Right atrium auricular region (tissue), 2 donors: ENCODE measurements around the gene MMP23B. TPM values are rescaled to one million over a fixed set of nuclear protein-coding genes. Genes with fewer than 3 reads are reported as not detected.
"Not testable (repeated sequence)": the region's sequence is repeated elsewhere in the genome, so short reads cannot be mapped to it uniquely, and the experiment has no call there.

Experiments used
- DNase-seq: peaks from one replicate; pipeline ENCODE4 v3.0.0-alpha.2; 2019; ENCODE audit warnings: low spot score
- H3K27ac ChIP-seq, 2 donors: fragments of 200-600 bp; sonication (generic); 1 replicate in 1 of 2; 2 replicates in 1 of 2; pipeline ENCODE4 v1.5.1; 2016 to 2019
- H3K27me3 ChIP-seq, 2 donors: fragments of 200-600 bp; sonication (generic); one replicate each; pipeline versions ENCODE4 v1.5.1 to v1.6.0; 2017 to 2019
- H3K36me3 ChIP-seq: fragments of 200-600 bp; sonication (generic); one replicate; pipeline ENCODE4 v1.5.1; 2016
- H3K4me1 ChIP-seq, 2 donors: fragments of 200-600 bp; sonication (generic); one replicate each; pipeline versions ENCODE4 v1.5.1 to v1.6.0; 2017 to 2019
- H3K4me3 ChIP-seq, 2 donors: fragments of 200-600 bp; sonication (generic); 1 replicate in 1 of 2; 2 replicates in 1 of 2; pipeline ENCODE4 v1.5.1; 2017 to 2019; ENCODE audit warnings: mild to moderate bottlenecking in 1 of 2, moderate library complexity in 1 of 2
- H3K9me3 ChIP-seq, 2 donors: fragments of 200-600 bp; sonication (generic); one replicate each; pipeline ENCODE4 v1.5.1; 2019
- total RNA-seq, 2 donors: library from RNA; depleted of rRNA; stranded (reverse); fragments of >200 nt; gene quantifications; one replicate each; pipeline ENCODE4 v1.1.0, GENCODE V29; 2016
- TF ChIP-seq, protein P1 (sequence below), 2 donors: fragments of 200-600 bp; sonication (generic); IDR thresholded peaks; one replicate each; pipeline ENCODE4 v1.5.1; 2019; ENCODE audit warnings: antibody characterized with exemption in 2 of 2

MMP23B gene
- total RNA-seq, 2 donors from 2014 or later: 17.5 to 26.9 TPM

DNA sequence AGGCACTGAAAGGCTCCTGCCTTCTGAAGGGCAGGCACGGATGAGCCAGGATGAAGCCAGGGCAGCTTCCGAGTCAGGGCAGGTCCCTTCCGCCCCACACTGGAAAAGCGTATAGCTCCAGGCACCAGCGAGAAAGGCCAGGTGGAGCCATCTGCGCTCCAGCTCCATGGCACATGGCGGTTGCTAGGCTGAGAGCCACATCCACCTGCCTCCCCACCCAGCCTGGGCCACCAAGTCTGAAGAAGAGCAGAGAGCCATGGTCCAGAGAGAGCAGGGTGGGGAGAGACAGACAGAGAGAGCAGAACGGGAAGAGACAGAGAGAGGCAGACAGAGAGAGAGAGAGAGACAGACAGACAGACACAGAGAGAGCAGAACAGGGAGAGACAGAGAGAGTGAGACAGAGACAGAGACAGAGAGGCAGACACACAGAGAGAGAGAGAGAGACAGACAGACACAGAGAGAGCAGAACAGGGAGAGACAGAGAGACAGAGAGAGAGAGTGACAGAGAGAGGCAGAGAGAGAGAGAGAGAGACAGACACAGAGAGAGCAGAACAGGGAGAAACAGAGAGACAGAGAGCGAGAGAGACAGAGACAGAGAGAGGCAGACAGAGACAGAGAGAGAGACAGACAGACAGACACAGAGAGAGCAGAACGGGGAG, 37.2 kb upstream of the MMP23B start:
- no peaks in the 10 kb centered on the region for H3K27me3 ChIP-seq
- DNase-seq: no peak
- TF ChIP-seq, protein P1, sequence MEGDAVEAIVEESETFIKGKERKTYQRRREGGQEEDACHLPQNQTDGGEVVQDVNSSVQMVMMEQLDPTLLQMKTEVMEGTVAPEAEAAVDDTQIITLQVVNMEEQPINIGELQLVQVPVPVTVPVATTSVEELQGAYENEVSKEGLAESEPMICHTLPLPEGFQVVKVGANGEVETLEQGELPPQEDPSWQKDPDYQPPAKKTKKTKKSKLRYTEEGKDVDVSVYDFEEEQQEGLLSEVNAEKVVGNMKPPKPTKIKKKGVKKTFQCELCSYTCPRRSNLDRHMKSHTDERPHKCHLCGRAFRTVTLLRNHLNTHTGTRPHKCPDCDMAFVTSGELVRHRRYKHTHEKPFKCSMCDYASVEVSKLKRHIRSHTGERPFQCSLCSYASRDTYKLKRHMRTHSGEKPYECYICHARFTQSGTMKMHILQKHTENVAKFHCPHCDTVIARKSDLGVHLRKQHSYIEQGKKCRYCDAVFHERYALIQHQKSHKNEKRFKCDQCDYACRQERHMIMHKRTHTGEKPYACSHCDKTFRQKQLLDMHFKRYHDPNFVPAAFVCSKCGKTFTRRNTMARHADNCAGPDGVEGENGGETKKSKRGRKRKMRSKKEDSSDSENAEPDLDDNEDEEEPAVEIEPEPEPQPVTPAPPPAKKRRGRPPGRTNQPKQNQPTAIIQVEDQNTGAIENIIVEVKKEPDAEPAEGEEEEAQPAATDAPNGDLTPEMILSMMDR (IDR thresholded peaks at IDR 0.05): no peak
- no peak overlapping the region for H3K4me3 ChIP-seq
- H3K4me1 ChIP-seq: peaks cover 0 to 15% of the 10 kb centered on the region in 2 donors
- H3K36me3 ChIP-seq: no peaks in the 10 kb centered on the region
- H3K27ac ChIP-seq: no peak overlapping the region
- H3K9me3 ChIP-seq: no peaks in the 10 kb centered on the region

DNA sequence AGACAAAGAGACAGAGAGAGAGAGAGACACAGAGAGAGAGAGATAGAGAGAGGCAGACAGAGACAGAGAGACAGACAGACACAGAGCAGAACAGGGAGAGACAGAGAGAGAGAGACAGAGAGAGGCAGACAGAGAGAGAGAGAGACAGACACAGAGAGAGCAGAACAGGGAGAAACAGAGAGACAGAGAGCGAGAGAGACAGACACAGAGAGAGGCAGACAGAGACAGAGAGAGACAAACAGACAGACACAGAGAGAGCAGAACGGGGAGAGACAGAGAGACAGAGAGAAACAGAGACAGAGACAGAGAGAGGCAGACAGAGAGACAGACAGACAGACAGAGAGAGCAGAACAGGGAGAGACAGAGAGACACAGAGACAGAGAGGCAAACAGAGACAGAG, 36.6 kb upstream of the MMP23B start:
- DNase-seq, H3K27ac ChIP-seq, H3K27me3 ChIP-seq, H3K36me3 ChIP-seq, H3K4me3 ChIP-seq, H3K9me3 ChIP-seq: not testable (repeated sequence)
- H3K4me1 ChIP-seq: peaks cover 0 to 18% of the 10 kb centered on the region in 2 donors

DNA sequence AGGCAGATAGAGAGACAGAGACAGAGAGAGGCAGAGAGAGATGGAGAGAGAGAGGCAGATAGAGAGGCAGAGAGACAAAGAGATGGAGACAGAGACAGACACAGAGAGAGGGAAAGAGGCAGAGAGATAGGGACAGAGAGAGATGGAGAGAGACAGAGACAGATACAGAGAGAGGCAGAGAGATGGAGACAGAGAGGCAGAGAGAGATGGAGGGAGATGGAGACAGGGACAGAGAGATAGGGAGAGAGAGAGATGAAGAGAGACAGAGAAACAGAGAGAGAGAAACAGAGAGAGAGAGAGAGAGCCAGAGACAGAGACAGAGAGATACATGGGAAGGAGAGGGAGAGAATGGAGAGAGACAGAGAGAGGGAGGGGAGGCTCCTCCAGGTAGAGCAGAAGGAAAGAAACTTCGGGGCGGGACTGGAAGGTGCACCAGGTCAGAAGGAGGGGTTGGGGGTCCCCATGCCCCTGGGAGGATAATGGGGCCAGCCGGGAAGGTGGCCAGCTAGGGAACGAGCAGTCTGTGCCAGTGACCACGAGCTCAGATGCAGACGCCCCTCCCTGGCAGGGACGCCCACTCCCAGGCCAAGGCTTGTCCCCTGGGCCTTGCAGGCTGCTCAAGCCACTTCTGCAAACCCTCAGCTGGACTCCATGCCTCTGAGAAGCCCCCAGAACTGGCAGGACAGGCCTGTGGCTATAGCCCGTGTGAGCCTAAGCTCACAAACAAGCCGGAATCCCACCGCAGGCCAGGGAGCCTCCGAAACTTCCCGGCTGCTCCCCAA, 35.3 kb upstream of the MMP23B start:
- Histone ChIP-seq H3K4me3 (no peak overlapping the region), H3K27ac (no peak overlapping the region), H3K27me3 (no peaks in the 10 kb centered on the region), H3K4me1 (peaks cover 0 to 22% of the 10 kb centered on the region in 2 donors), H3K36me3 (no peaks in the 10 kb centered on the region), H3K9me3 (no peaks in the 10 kb centered on the region)
- DNase-seq: no peak
- TF ChIP-seq, protein P1 (IDR thresholded peaks at IDR 0.05): no peak

DNA sequence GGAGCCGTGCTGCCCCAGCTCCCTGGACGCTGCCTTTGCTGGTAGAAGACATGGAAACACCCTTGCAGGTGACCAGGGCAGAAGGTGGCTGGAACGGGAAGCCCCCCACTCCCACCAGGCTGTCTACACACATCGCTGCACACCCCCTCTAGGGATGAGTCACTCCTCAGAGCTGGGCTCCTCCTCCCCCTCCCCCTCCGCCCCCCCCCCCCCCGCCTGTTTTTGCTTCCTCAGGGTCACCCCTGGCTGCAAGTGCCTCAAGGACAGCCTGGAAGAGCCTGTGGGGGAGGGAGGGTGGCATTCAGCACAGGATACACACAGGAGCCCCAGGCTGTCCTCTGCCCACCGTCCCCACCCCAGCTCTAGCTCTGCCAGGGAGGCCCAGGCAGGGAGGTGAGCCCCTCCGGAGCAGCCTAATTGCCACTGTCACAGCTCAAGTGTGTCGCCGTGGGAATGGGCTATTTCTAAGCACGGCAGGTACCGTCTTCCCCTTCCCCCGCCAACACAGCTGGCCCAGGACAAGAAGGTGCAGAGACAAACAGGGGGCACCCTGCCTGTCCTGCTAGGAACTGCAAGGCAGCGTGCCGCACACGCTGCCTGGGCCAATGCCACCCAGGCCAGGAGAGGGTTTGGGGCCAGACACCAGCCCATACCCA, 34.6 kb upstream of the MMP23B start:
- Histone ChIP-seq H3K36me3 (no peaks in the 10 kb centered on the region), H3K4me1 (peaks cover 0 to 22% of the 10 kb centered on the region in 2 donors), H3K27me3 (no peaks in the 10 kb centered on the region), H3K4me3 (no peak overlapping the region), H3K9me3 (no peaks in the 10 kb centered on the region), H3K27ac (no peak overlapping the region)
- TF ChIP-seq, protein P1 (IDR thresholded peaks at IDR 0.05): peak; percentile 12 to 39
- DNase-seq: no peak

DNA sequence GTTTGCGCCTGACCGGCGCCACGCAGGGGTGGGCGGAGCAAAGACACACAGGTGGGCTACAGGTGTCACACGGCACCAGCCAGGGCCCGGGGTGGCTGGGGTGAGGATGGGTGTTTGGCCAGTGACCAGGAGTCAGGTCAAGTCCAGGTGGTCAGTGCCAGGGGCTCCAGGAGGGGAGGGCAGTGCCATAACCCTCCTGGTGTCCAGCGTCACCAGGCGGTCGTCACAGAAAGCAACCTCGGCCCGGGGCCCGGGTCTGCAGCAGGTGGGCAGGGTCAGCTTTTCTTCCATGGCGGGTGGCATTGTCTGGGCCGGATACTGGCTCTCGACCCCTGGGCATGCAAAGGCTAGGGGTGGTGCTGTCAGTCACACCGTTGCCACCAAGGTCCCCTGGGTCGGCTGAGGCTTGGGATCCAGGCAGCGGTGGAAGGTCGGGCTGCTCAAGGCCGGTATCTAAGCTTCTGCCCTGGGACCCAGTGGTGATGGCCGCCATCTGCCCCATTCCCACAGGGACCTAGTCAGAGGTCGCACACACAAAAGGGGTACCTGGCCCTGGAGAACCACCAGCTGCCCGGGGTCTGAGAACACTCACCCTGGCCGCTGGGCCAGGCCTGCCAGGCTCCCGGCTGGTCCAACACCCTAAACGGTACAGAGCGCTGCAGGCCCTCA, 33.8 kb upstream of the MMP23B start:
- TF ChIP-seq, protein P1 (IDR thresholded peaks at IDR 0.05): peak in 1 of 2 donors; percentile 1
- Histone ChIP-seq H3K27me3 (no peaks in the 10 kb centered on the region), H3K9me3 (no peaks in the 10 kb centered on the region), H3K4me1 (peaks cover 0 to 22% of the 10 kb centered on the region in 2 donors), H3K36me3 (no peaks in the 10 kb centered on the region), H3K4me3 (no peak overlapping the region), H3K27ac (no peak overlapping the region)
- no peak for DNase-seq

DNA sequence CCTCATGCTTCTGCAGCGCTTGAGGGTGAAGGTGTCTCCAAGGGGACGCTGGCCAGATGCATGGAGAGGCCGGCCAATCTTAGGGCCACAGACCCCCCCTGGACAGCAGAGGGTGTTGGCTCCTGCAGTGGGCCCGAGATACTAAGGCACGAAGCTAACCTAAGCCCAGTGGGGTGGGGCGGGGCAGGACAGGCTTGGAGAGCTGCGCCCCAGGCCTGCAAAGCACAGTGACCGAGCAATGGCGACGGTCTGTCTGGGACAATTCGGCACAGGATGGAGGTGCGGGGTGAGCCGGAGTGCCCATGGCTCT, 33.3 kb upstream of the MMP23B start:
- Histone ChIP-seq H3K4me1 (peaks cover 0 to 22% of the 10 kb centered on the region in 2 donors), H3K27me3 (no peaks in the 10 kb centered on the region), H3K36me3 (no peaks in the 10 kb centered on the region), H3K9me3 (no peaks in the 10 kb centered on the region), H3K4me3 (no peak overlapping the region), H3K27ac (no peak overlapping the region)
- no peak for DNase-seq
- TF ChIP-seq, protein P1 (IDR thresholded peaks at IDR 0.05): no peak
